HTERT RPE-1 (cell line): Measurements from ENCODE around the gene PCNX1.
"Not testable (repeated sequence)": the region's sequence is repeated elsewhere in the genome, so short reads cannot be mapped to it uniquely, and the experiment has no call there.

Experiments
- in situ Hi-C: fragments of 300-500 bp; cut with MboI; formaldehyde crosslinking; loops from 4 replicates; pipeline ENCODE4 v1.14.3; 2020; ENCODE audit warnings: low sequenced_read_pairs

Gene PCNX1

DNA sequence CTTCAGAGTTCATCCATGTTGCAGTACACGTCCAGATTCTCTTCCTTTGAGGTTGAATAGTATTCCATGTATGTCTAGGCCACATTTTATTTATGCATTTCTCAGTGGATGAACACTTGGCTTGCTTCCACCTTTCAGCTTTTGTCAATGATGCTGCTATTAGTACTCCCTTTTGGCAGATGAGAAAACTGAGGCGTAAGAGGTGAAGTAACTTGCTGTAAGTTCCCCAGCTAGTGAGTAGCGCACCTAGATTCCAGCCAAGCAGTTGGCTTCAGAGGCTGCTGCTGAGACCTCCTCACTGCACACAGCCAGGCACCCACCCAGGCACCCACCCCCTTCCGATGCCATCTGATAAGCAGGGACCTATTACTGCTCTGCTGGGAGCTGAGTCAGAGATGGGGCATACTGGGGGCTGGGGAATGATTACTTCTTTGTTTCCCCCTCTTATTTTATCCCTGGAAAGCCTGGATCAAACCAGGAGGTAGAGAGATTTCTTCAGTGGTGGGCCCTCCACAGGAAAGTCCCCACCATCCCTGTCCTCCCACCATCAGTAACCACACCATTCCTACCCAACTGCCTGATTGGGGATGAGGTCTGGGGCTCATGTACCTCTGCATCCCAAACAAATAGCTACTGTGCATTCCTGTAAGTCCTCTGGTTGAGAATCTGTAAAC lies 234.6 kb downstream of the PCNX1 start:
- in situ Hi-C loops = no loop called here

DNA sequence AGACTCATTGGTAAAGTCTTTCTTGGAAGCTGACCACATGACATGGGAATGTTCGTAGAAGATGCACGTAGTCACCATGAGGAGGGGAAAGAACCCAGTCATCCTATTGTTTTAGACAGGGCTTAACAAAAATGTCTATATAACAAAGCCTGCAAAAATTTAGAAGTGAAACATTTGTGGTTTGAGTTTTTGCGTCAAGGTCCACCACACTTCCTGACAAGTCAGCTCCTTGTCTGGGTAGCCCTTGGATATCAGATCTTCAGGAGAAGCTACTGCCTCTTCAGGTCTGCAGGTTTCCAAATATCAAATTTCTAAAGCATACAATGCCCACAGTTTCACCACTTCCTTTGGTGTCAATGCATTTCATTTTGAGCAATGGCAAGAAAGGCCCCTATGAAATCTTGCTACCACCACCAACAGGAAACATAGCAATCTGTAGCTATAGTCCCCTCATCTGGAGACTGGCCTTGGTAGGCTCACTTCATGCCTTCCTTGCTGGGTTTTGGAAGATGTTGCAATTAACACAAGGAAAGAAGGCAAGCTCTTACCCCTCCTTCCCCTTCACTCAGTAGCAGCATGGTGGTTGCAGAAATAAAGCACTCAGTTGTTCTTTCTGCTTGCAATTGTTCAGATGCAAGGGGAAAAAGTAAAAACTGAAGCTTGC lies 235.2 kb downstream of the PCNX1 start:
- in situ Hi-C loops = no loop called here

DNA sequence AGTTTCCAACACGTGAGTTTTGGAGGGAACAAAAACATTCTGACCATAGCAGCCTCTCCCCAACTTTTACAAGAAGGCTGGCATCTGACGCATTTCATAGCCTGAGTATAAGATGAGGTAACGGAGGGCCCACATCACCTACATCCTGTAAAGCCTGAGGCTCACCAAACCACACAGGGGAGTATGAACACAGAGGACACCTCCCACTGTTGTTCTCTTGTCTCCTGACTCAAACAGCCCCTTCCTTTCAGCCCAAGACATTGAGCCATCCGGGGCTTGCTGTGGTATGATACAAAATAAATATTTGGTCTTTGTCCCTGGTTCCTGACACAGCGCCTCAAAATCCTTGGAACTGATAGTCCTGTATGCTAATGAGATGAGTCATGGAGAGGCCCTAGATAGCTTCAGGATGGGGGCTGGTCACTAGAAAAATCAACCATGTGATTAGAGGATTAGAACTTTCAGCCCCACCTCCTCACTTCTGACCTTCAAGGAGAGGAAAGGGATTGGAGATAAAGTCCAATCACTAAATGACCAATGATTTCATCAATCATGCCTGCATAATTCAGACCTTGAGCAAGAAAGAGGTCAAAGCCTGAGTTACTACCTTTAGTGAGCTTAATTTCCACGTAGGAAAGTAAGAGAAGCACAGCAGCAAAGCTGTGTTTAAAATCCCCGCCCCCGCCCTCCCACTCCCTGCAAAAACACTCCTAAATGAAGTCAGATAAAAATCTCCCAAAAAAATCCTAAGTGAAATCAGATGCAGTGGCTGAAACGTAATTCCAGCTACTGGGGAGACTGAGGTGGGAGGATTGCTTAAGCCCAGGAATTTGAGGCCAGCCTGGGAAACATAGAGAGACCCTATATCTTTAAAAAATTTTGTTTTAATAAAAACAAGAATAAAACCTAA lies 236.4 kb downstream of the PCNX1 start:
- in situ Hi-C loops = no loop called here

DNA sequence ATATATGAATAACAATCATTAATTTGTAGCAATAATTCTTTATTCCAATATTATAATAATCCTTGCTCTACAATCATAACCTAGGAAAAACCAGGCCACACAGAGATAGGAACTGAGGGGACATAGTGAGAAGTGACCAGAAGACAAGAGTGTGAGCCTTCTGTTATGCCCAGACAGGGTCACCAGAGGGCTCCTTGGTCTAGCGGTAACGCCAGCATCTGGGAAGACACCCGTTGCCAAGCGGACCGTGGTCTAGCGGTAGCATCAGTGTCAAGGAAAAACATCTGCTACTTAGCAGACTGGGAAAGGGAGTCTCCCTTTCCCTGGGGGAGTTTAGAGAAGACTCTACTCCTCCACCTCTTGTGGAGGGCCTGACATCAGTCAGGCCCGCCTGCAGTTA lies 240.1 kb downstream of the PCNX1 start:
- in situ Hi-C loops = not testable (repeated sequence)

DNA sequence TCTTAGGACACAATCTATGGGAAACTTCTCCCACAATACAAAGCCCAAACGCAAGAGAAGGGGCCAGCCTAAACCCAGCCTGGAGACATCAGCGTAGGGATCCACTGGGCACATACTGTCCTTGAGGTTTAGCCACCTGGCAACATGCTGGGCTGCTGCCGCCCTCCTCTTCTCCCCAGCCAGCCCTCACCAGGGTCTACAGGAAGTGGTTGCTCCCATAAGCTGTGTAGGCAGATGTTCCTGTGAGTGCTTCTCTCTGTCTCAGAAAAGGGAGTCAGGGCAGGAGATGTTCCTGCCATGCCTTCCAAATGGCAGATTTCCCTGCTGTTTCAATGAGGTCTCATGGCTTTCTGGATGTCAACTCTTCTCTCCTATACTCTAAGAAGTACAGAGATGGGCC lies 241.4 kb downstream of the PCNX1 start:
- in situ Hi-C loops = no loop called here

DNA sequence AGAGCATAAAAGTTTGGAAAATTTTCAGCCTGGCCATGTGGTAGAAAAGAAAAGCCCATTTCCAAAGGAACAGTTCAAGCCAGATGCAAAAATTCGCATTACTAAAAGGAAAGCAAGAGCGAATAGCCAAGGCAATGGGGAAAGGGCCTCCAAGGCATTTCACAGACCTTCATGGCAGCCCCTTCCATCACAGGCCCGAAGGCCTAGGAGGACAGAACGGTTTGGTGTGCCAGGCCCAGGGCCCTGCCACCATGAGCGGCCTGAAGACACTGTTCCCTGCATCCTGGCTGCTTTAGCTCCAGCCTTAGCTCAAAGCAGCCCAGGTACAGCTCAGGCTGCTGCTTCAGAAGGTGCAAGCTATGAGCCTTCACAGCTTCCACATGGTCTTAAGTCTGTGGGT lies 243.5 kb downstream of the PCNX1 start:
- in situ Hi-C loops = no loop called here

DNA sequence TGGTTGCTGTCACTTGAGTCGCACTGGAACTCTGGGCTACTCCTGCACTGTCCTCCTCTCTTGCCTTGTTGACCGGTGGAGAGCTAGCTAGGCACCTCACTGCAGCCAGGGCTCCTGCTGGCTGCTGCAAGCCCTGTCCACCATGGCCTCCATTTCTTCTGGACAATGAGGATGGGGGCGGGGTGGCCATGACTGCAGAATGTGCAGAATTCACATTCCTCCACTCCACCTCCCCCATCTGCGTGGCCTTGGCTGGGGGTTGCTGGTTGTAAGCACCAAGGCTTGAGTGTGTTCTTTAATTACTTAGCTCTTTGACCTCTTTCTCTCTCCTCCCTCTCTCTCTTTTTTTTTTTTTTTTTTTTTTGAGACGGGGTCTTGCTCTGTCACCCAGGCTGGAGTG lies 248.5 kb downstream of the PCNX1 start:
- in situ Hi-C loops = no loop called here

DNA sequence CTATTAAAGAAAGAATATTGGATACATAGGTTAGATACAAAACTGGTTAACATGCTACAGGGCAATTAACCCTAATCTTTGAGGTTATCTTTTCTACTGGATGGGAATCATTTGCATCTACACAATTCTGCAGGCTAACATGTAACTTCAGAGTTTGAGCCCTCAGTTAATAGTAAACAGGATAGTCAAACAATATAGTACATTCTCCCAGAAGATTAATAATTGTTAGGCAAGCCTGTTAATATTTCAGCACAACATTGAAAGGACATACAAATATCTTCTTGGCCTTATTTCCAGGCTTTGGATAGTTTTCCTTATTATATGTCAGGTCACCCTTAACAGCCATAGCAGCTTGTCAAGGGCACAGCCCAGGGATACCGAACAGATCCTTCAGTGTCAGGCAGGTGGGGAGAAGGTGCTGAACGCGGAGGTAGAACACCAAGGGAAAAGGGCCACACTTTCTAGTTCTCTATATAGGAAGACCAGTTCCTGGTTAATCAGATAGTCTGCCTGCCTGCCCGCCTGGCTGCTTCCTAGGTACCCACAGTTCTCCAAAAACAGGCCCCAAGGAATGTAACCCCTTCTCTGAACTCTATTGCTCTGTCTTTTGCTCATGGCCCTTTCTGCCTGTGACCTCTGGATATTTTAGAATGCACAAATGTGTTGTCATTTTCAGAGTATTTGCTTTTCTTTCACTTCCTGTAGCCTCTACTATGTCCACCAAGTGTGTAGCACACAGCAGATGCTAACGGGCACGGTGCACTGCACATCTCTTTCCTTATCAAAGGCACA lies 256.0 kb downstream of the PCNX1 start:
- in situ Hi-C loops = no loop called here

DNA sequence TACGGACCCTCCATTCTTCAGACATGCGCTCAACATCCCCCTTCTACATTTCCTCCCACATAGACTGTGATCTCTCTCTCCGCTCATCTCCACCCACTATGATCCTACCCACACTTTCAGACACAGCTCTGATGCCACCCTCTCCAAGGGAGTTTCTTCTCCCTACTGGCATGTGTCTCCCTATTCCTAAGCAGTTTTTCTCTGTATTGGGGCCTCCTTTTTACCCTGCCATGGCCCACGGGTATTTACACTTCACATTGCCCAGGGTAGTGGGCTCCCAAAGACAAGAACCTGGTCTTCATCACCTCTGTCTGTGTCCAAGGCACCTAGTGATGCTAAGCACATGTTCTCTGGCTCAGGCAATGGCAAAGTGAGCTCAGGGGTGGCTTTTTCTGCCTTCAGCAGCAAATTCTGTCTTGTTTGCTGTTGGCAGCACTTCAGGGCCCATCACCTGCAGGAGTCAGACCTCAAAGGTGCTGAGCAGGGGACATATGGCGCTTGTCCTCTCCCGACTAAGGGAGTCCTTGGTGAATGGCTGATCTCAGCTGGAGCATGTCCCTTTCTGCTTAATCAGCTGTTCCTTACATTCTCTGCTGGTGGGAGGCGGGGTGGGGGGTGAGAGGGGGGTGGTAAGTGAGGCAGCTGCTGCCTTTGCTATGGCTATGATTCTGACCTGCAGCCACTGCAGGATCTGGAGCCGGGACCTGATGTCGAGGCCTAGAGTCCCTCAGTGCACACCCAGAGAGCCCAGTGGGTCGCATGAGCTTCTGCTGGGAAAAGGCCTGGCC lies 256.8 kb downstream of the PCNX1 start:
- in situ Hi-C loops = no loop called here
